ENCODE results near the gene CHAD.

The CHAD gene

DNA sequence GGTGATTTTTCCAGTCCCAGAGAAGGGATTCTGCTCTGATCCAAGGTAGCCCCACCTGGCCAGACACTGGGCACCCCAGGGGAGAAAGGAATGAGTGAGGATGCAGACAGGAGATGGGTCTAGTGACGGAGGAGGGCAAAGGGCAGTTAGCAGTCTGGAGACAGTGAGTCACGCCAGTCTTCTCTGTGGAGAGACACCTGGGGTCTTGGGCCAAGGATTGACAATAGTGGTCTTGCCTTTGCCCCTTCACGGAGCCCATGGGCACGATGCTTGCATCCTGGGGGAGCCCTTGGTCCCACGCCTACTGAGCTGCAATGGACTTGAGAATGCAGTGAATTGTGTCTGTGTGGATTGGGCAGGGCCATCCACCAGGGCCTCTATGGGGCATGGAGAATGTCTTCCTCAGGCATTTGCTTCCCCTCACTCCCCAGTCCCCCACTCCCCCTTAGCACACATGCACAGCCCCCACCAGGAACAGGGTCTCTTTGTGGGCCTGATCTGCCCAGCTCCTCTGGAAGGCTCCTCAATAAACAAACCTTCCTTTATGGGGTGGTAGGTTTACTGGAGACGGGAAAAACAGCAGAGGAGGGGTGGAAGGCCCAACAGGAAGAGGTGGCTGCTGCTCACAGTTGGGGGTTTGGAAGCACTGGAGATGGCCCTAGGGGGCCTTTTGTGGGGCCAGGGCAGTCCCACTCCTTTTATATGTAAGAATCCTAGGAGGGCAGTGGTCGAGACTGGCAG is 1.4 kb downstream of the CHAD start:
- H3K4me3 ChIP-seq (ENCODE audit: low read depth, low read length), result no peak overlapping the region
- TF ChIP-seq CTCF (IDR thresholded peaks at IDR 0.05; ENCODE audit: borderline replicate concordance, insufficient read depth, low read depth, low read length), result no peak

DNA sequence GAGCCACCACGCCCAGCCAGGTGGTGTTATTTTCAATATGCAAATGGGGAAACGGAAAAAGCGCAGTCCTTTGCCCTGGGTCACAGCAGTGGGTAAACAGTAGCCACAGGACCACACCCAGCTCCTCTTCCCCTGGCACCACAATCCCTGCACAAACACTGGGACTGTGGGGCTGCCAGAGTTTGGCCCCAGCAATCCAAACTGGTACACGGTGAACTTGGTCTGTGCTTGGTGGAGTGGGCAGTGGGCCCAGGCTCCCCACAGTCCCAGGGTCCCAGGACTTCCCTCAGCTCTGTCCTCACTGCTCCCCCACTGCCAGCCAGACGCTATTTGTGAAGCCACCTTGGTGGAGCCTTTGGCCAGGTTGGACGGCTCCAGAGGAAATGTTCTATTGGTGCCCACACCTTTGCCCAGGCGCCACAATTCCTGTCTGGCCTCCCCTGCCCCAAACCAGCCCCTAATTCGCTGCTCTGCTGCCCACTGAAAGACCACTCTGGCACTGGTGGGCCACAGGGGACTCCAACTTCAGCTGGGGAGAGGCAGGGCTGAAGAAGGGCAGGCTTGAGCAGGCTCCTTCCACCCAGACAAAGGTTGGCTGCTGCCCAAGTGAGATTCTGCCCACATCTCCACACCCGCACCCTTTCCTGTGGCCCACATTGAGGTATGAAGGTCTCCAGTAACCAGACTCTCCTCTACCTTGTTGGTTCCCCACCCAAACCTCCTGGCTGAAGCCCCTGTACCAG is 2.1 kb downstream of the CHAD start:
- no peak overlapping the region for H3K4me3 ChIP-seq (ENCODE audit: low read depth, low read length)
- TF ChIP-seq CTCF (IDR thresholded peaks at IDR 0.05; ENCODE audit: borderline replicate concordance, insufficient read depth, low read depth, low read length), result no peak

DNA sequence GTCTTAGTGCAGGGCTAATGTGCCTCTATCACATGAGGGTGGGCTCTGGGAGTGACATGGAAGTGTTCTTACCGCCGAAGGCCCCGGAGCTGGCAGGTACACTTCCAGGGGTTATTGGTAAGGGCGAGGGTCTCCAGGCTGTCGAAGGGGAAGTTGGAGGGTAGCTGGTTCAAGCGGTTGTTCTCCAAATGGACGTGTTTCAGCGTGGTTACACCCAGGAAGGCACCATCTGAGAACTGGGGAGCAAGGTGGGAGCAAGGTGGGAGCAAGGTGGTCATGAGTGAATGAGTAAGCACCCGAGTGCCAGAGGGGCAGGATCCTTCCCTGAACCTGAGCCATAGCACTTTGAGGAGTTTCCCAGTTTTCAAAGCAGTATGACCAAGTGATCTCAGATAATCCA is 3.0 kb downstream of the CHAD start:
- no peak overlapping the region for H3K4me3 ChIP-seq (ENCODE audit: low read depth, low read length)
- no peak for TF ChIP-seq CTCF (IDR thresholded peaks at IDR 0.05; ENCODE audit: borderline replicate concordance, insufficient read depth, low read depth, low read length)

GRCh38 chr17:50465171-50465570 is 3.5 kb downstream of the CHAD start:
- H3K4me3 ChIP-seq (ENCODE audit: low read depth, low read length), result no peak overlapping the region
- no peak for TF ChIP-seq CTCF (IDR thresholded peaks at IDR 0.05; ENCODE audit: borderline replicate concordance, insufficient read depth, low read depth, low read length)

- TF ChIP-seq CTCF (IDR thresholded peaks at IDR 0.05; ENCODE audit: borderline replicate concordance, insufficient read depth, low read depth, low read length), result no peak
- H3K4me3 ChIP-seq (ENCODE audit: low read depth, low read length), result no peak overlapping the region
Observed at GRCh38 chr17:50464736-50465135, 3.9 kb downstream of the CHAD start.

- no peak for TF ChIP-seq CTCF (IDR thresholded peaks at IDR 0.05; ENCODE audit: borderline replicate concordance, insufficient read depth, low read depth, low read length)
- no peak overlapping the region for H3K4me3 ChIP-seq (ENCODE audit: low read depth, low read length)
Observed at GRCh38 chr17:50464121-50464520, 4.6 kb downstream of the CHAD start.

DNA sequence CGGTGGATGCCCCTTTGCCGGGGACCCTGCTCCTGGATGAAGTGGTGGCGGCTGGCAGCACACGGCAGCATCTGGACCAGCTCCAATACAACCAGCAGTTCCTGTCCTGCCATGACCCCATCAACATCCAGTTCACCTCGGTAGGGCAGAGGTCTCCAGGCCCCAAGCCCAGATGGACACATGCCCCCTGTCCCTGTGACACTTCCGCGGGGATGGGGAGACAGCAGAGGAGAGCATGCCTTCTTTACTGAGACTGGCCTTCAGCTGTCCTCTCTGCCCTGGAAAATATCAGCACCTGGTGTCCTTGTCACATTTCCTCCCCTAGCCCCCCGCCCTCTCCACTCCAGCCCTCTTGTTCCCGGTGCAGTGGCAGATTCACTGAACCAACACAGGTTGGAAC is 6.2 kb downstream of the CHAD start:
- H3K4me3 ChIP-seq (ENCODE audit: low read depth, low read length), result no peak overlapping the region
- no peak for TF ChIP-seq CTCF (IDR thresholded peaks at IDR 0.05; ENCODE audit: borderline replicate concordance, insufficient read depth, low read depth, low read length)
